B cell (primary cell): ENCODE results near the gene ZFYVE27. TPM values are rescaled to one million over a fixed set of nuclear protein-coding genes. Genes with fewer than 3 reads are reported as not detected.

Source experiments
- ATAC-seq: fragments of 200-7000 bp; cut with Tn5 transposase; one replicate; pipeline ENCODE4 v1.10.0; 2021; ENCODE audit warnings: low read depth, mild to moderate bottlenecking, moderate number of reproducible peaks, moderate library complexity
- CTCF ChIA-PET: fragments of 350-600 bp; sonication (Branson Sonifier 250); formaldehyde crosslinking; loops from one replicate; lab custom pipeline; 2021; ENCODE audit warnings: antibody characterized with exemption, inconsistent platforms; lab: Charles Lee
- POLR2A ChIA-PET: fragments of 350-600 bp; sonication (Branson Sonifier 250); formaldehyde crosslinking; loops from one replicate; lab custom pipeline; 2021; ENCODE audit warnings: antibody characterized with exemption; lab: Charles Lee
- DNase-seq: peaks from one replicate; pipeline ENCODE4 v3.0.0; 2013
- H2AFZ ChIP-seq: 2 replicates; pipeline ENCODE4 v1.6.1; 2012; ENCODE audit warnings: mild to moderate bottlenecking, low read depth, low read length; ENCODE audit not compliant: insufficient read depth, poor library complexity, severe bottlenecking
- H3K27ac ChIP-seq, 2 donors: 1 replicate in 1 of 2; 2 replicates in 1 of 2; pipeline ENCODE4 v1.5.1; 2012 to 2013; ENCODE audit warnings: low read length in 2 of 2, mild to moderate bottlenecking in 2 of 2, moderate library complexity in 1 of 2
- H3K27me3 ChIP-seq, 4 experiments: fragments of 200-600 bp in 1 of 4; sonication (generic) in 1 of 4; replicated peaks in 1 of 4; 1 replicate in 2 of 4; 2 replicates in 2 of 4; pipeline versions ENCODE4 v1.6.1 to v1.7.0; 2013 to 2016; ENCODE audit warnings: low read length in 3 of 4, mild to moderate bottlenecking in 2 of 4, mixed read lengths in 1 of 4, moderate library complexity in 1 of 4; ENCODE audit not compliant: insufficient read depth in 4 of 4, control insufficient read depth in 3 of 4; ENCODE audit errors: control extremely low read depth in 1 of 4
- H3K36me3 ChIP-seq, 2 experiments: replicated peaks in 1 of 2; 1 replicate in 1 of 2; 2 replicates in 1 of 2; pipeline versions ENCODE4 v1.6.1 to v1.7.1; 2013; ENCODE audit warnings: low read length in 1 of 2; ENCODE audit not compliant: insufficient read depth in 2 of 2, control insufficient read depth in 1 of 2; ENCODE audit errors: control extremely low read depth in 1 of 2, extremely low read depth in 1 of 2
- H3K4me1 ChIP-seq, 2 donors: fragments of 200-600 bp in 1 of 2; sonication (generic) in 1 of 2; 1 replicate in 1 of 2; 2 replicates in 1 of 2; pipeline versions ENCODE4 v1.5.1 to v1.6.1; 2013 to 2017; ENCODE audit warnings: low read length in 2 of 2; ENCODE audit not compliant: control insufficient read depth in 2 of 2, insufficient read depth in 2 of 2
- H3K4me2 ChIP-seq: replicated peaks from 2 replicates; pipeline ENCODE3; 2012; ENCODE audit warnings: mild to moderate bottlenecking, low read depth, low read length; ENCODE audit not compliant: poor library complexity, severe bottlenecking
- H3K4me3 ChIP-seq, 5 experiments: fragments of 200-600 bp in 1 of 5; sonication (generic) in 1 of 5; 1 replicate in 3 of 5; 2 replicates in 2 of 5; pipeline versions ENCODE4 v1.5.1 to v1.7.0; 2011 to 2016; ENCODE audit warnings: low read length in 4 of 5, mild to moderate bottlenecking in 4 of 5, low read depth in 2 of 5, control low read depth in 1 of 5, moderate library complexity in 1 of 5; ENCODE audit not compliant: insufficient read depth in 1 of 5; ENCODE audit errors: control extremely low read depth in 1 of 5, extremely low read depth in 1 of 5
- H3K79me2 ChIP-seq: fragments of 200-600 bp; sonication (generic); one replicate; pipeline ENCODE4 v1.6.0; 2016; ENCODE audit warnings: low read length; ENCODE audit not compliant: control insufficient read depth, insufficient read depth
- H3K9ac ChIP-seq: fragments of 200-600 bp; sonication (generic); 2 replicates; pipeline ENCODE4 v1.6.1; 2017; ENCODE audit warnings: mild to moderate bottlenecking, low read length, moderate library complexity
- H3K9me3 ChIP-seq, 3 donors: one replicate each; pipeline versions ENCODE4 v1.6.1 to v1.7.1; 2013; ENCODE audit warnings: low read length in 2 of 3; ENCODE audit not compliant: control insufficient read depth in 2 of 3, insufficient read depth in 1 of 3; ENCODE audit errors: control extremely low read depth in 1 of 3
- H4K20me1 ChIP-seq: 2 replicates; pipeline ENCODE4 v1.6.0; 2012; ENCODE audit warnings: mild to moderate bottlenecking, low read length; ENCODE audit not compliant: insufficient read depth, control insufficient read depth, poor library complexity, severe bottlenecking
- H3K27ac Mint-ChIP-seq: one replicate; pipeline ENCODE4 v1.8.0; 2021; ENCODE audit warnings: mixed read lengths
- H3K27me3 Mint-ChIP-seq: one replicate; pipeline ENCODE4 v1.8.0; 2021; ENCODE audit warnings: mixed read lengths
- H3K4me1 Mint-ChIP-seq: one replicate; pipeline ENCODE4 v1.8.0; 2021; ENCODE audit warnings: mixed read lengths
- H3K4me3 Mint-ChIP-seq: one replicate; pipeline ENCODE4 v1.8.0; 2021; ENCODE audit warnings: mixed read lengths
- H3K9me3 Mint-ChIP-seq: one replicate; pipeline ENCODE4 v1.8.0; 2022; ENCODE audit warnings: mixed read lengths; ENCODE audit not compliant: insufficient read depth
- CTCF ChIP-seq: fragments of 200-600 bp; IDR thresholded peaks from one replicate; pipeline ENCODE4 v1.8.0; 2022; ENCODE audit warnings: antibody characterized with exemption, mild to moderate bottlenecking
- EZH2 ChIP-seq: IDR thresholded peaks from 2 replicates; pipeline ENCODE4 v1.6.1; 2012; ENCODE audit warnings: borderline replicate concordance, low read depth, mild to moderate bottlenecking, moderate library complexity, low read length; ENCODE audit not compliant: insufficient read depth, poor library complexity, severe bottlenecking
- WGBS: methylation state at CpG from one replicate; pipeline ENCODE4 v1.1.5; 2013; ENCODE audit warnings: missing lambda C conversion rate; ENCODE audit not compliant: insufficient coverage; 5-methylcytosine and 5-hydroxymethylcytosine counted together
- intact Hi-C: fragments of 100-400 bp; cut with micrococcal nuclease; formaldehyde crosslinking; loops from one replicate; pipeline ENCODE4 v1.10.0; 2022
- polyA plus RNA-seq: library from polyadenylated mRNA; depleted of rRNA; stranded (reverse); fragments of >200 nt; gene quantifications from 2 replicates; pipeline ENCODE4 v1.2.3, GENCODE V29; 2012
- total RNA-seq, 2 donors: library from RNA; stranded (reverse); fragments of 120-200 nt in 1 of 2; gene quantifications; 1 replicate in 1 of 2; 2 replicates in 1 of 2; pipeline versions ENCODE4 v1.2.3 to v1.2.4, GENCODE V29; 2013 to 2022

ZFYVE27 gene
- total and polyA plus RNA-seq, 2 donors (not counting 1 experiment from before 2014, with no cell fraction given): 50.4 to 79.7 TPM

- Mint-ChIP-seq H3K4me1 (peaks cover 6% of the 10 kb centered on the region), H3K27ac (no peak overlapping the region), H3K27me3 (no peaks in the 10 kb centered on the region), H3K9me3 (no peaks in the 10 kb centered on the region), H3K4me3 (no peak overlapping the region)
- TF ChIP-seq EZH2: no peak
- TF ChIP-seq CTCF: no peak
- Histone ChIP-seq H2AFZ (no peak overlapping the region), H3K27me3 (no peaks in the 10 kb centered on the region), H3K4me2 (no peak overlapping the region), H3K4me3 (no peak overlapping the region), H4K20me1 (peaks cover 48% of the 10 kb centered on the region), H3K9me3 (no peaks in the 10 kb centered on the region), H3K36me3 (peaks cover 0 to 92% of the 10 kb centered on the region in 2 experiments), H3K4me1 (no peaks in the 10 kb centered on the region), H3K9ac (no peak overlapping the region), H3K27ac (no peak overlapping the region), H3K79me2 (peaks cover 25% of the 10 kb centered on the region)
- CTCF ChIA-PET: interaction anchor here (0.7 kb wide), 1 partner anchor 36 kb away, joined by 3 read pairs; no protein-coding TSS in a partner anchor
- DNase-seq (no peak), ATAC-seq (no peak)
- POLR2A ChIA-PET: no interaction called here
- intact Hi-C loops: no loop called here
- 94% methylated on average over 8 of the region's 10 CpGs for WGBS
These were observed 11.2 kb downstream of the ZFYVE27 start for GRCh38 chr10:97748116-97748515.

GRCh38 chr10:97752956-97753355, 16.0 kb downstream of the ZFYVE27 start:
- Mint-ChIP-seq H3K27ac (peak overlapping the region; percentile 6), H3K27me3 (no peaks in the 10 kb centered on the region), H3K4me3 (no peak overlapping the region), H3K4me1 (no peaks in the 10 kb centered on the region), H3K9me3 (no peaks in the 10 kb centered on the region)
- Histone ChIP-seq H3K4me1 (no peaks in the 10 kb centered on the region), H3K27ac (no peak overlapping the region), H3K27me3 (no peaks in the 10 kb centered on the region), H2AFZ (no peak overlapping the region), H3K4me2 (no peak overlapping the region), H3K9ac (no peak overlapping the region), H3K36me3 (peaks cover 0 to 97% of the 10 kb centered on the region in 2 experiments), H3K9me3 (no peaks in the 10 kb centered on the region), H3K79me2 (peaks cover 2% of the 10 kb centered on the region), H3K4me3 (no peak overlapping the region), H4K20me1 (peaks cover 33% of the 10 kb centered on the region)
- TF ChIP-seq EZH2 (no peak), CTCF (no peak)
- intact Hi-C loops: no loop called here
- DNase-seq (no peak), ATAC-seq (no peak)
- CTCF ChIA-PET: interaction anchor here (0.9 kb wide), 1 partner anchor 77 kb away, joined by 4 read pairs; no protein-coding TSS in a partner anchor
- 99% methylated on average over 17 of the region's 18 CpGs for WGBS
- POLR2A ChIA-PET: no interaction called here
